CD14-positive monocyte (primary cell): ENCODE results near the gene CDKN2B-AS1. TPM values are rescaled to one million over a fixed set of nuclear protein-coding genes. Genes with fewer than 3 reads are reported as not detected.

Experiments used
- DNase-seq, 3 donors: peaks; one replicate each; pipeline ENCODE4 v3.0.0-alpha.2; 2011 to 2022
- H2AFZ ChIP-seq: 2 replicates; pipeline ENCODE4 v1.6.0; 2012; ENCODE audit warnings: mild to moderate bottlenecking, low read depth, low read length, inconsistent platforms; ENCODE audit not compliant: insufficient read depth, poor library complexity, severe bottlenecking
- H3K27ac ChIP-seq, 2 donors: 1 replicate in 1 of 2; 2 replicates in 1 of 2; pipeline ENCODE4 v1.5.1; 2012 to 2013; ENCODE audit warnings: low read length in 2 of 2, control low read depth in 1 of 2, inconsistent platforms in 1 of 2, low read depth in 1 of 2, mild to moderate bottlenecking in 1 of 2
- H3K27me3 ChIP-seq, 2 donors: one replicate each; pipeline versions ENCODE4 v1.6.0 to v1.6.1; 2011 to 2013; ENCODE audit warnings: low read length in 2 of 2; ENCODE audit not compliant: control insufficient read depth in 2 of 2, insufficient read depth in 2 of 2
- H3K36me3 ChIP-seq, 2 donors: replicated peaks in 1 of 2; 1 replicate in 1 of 2; 2 replicates in 1 of 2; pipeline versions ENCODE4 v1.5.1 to v1.6.1; 2012 to 2013; ENCODE audit warnings: low read length in 2 of 2, control low read depth in 1 of 2, inconsistent platforms in 1 of 2, mild to moderate bottlenecking in 1 of 2; ENCODE audit not compliant: insufficient read depth in 2 of 2, control insufficient read depth in 1 of 2
- H3K4me1 ChIP-seq, 2 donors: 1 replicate in 1 of 2; 2 replicates in 1 of 2; pipeline versions ENCODE4 v1.5.1 to v1.6.1; 2012 to 2013; ENCODE audit warnings: low read length in 2 of 2, control low read depth in 1 of 2, inconsistent platforms in 1 of 2, mild to moderate bottlenecking in 1 of 2, moderate library complexity in 1 of 2; ENCODE audit not compliant: insufficient read depth in 2 of 2, control insufficient read depth in 1 of 2
- H3K4me2 ChIP-seq: replicated peaks from 2 replicates; pipeline ENCODE3; 2012; ENCODE audit warnings: low read length, moderate library complexity, mild to moderate bottlenecking; ENCODE audit not compliant: poor library complexity, severe bottlenecking; ENCODE audit errors: extremely low read depth
- H3K4me3 ChIP-seq, 3 experiments: fragments of 200-600 bp in 1 of 3; sonication (generic) in 1 of 3; replicated peaks in 1 of 3; 1 replicate in 2 of 3; 2 replicates in 1 of 3; pipeline ENCODE4 v1.5.1; 2011 to 2013; ENCODE audit warnings: low read length in 3 of 3, mild to moderate bottlenecking in 3 of 3, control low read depth in 2 of 3, low read depth in 2 of 3, inconsistent platforms in 1 of 3, moderate library complexity in 1 of 3
- H3K79me2 ChIP-seq: 2 replicates; pipeline ENCODE4 v1.6.0; 2012; ENCODE audit warnings: mild to moderate bottlenecking, control low read depth, inconsistent platforms, low read length, moderate library complexity; ENCODE audit not compliant: insufficient read depth
- H3K9ac ChIP-seq: 2 replicates; pipeline ENCODE4 v1.6.0; 2017; ENCODE audit warnings: low read length, mild to moderate bottlenecking; ENCODE audit not compliant: insufficient read depth, poor library complexity, severe bottlenecking
- H3K9me3 ChIP-seq, 2 donors: replicated peaks in 1 of 2; 1 replicate in 1 of 2; 2 replicates in 1 of 2; pipeline versions ENCODE4 v1.5.1 to v1.6.1; 2012 to 2013; ENCODE audit warnings: low read length in 2 of 2, control low read depth in 1 of 2; ENCODE audit not compliant: control insufficient read depth in 1 of 2, insufficient read depth in 1 of 2
- H4K20me1 ChIP-seq: 2 replicates; pipeline ENCODE4 v1.6.0; 2012; ENCODE audit warnings: mild to moderate bottlenecking, low read length, control low read depth, moderate library complexity; ENCODE audit not compliant: insufficient read depth
- H3K27ac Mint-ChIP-seq, 7 donors: one replicate each; pipeline ENCODE4 v1.8.0; 2020; ENCODE audit warnings: mild to moderate bottlenecking in 7 of 7, mixed read lengths in 7 of 7, moderate library complexity in 6 of 7, inconsistent platforms in 2 of 7
- H3K27me3 Mint-ChIP-seq, 3 donors: one replicate each; pipeline ENCODE4 v1.8.0; 2021 to 2022; ENCODE audit warnings: low read depth in 3 of 3, mild to moderate bottlenecking in 3 of 3, mixed read lengths in 3 of 3, moderate library complexity in 3 of 3, inconsistent platforms in 1 of 3
- H3K36me3 Mint-ChIP-seq, 2 donors: one replicate each; pipeline ENCODE4 v1.8.0; 2020; ENCODE audit warnings: mixed read lengths in 2 of 2, inconsistent platforms in 1 of 2, mild to moderate bottlenecking in 1 of 2
- H3K4me1 Mint-ChIP-seq: one replicate; pipeline ENCODE4 v1.8.0; 2020; ENCODE audit warnings: mild to moderate bottlenecking, mixed read lengths
- H3K4me3 Mint-ChIP-seq, 2 donors: one replicate each; pipeline ENCODE4 v1.8.0; 2020; ENCODE audit warnings: mild to moderate bottlenecking in 2 of 2, mixed read lengths in 2 of 2, moderate library complexity in 1 of 2
- H3K9me3 Mint-ChIP-seq, 7 donors: one replicate each; pipeline ENCODE4 v1.8.0; 2020 to 2022; ENCODE audit warnings: mixed read lengths in 7 of 7, mild to moderate bottlenecking in 6 of 7, moderate library complexity in 6 of 7, inconsistent platforms in 2 of 7
- CTCF ChIP-seq: fragments of 200-600 bp; IDR thresholded peaks from one replicate; pipeline ENCODE4 v1.8.0; 2022; ENCODE audit warnings: antibody characterized with exemption, mild to moderate bottlenecking
- WGBS: methylation state at CpG from one replicate; pipeline ENCODE4 v1.1.5; 2013; ENCODE audit warnings: missing lambda C conversion rate; ENCODE audit not compliant: insufficient coverage; 5-methylcytosine and 5-hydroxymethylcytosine counted together
- intact Hi-C, 2 donors: fragments of 100-400 bp; cut with micrococcal nuclease; formaldehyde crosslinking; loops; one replicate each; pipeline versions ENCODE4 v1.15.0 to v1.15.1; 2023
- polyA plus RNA-seq, 3 donors: library from polyadenylated mRNA; depleted of rRNA in 1 of 3; unstranded in 2 of 3; stranded (reverse) in 1 of 3; fragments of 300-500 nt in 2 of 3; fragments of >200 nt in 1 of 3; fragmentation: Illumina TruSeq in 2 of 3; gene quantifications; 1 replicate in 2 of 3; 2 replicates in 1 of 3; pipeline ENCODE4 v1.2.3, GENCODE V29; 2012 to 2021

CDKN2B-AS1 gene
- polyA plus RNA-seq, 3 donors: 0.35 to 0.55 (median 0.50) TPM

GRCh38 chr9:22084336-22085035 lies 89.9 kb downstream of the CDKN2B-AS1 start:
- Histone ChIP-seq H3K79me2 (no peaks in the 10 kb centered on the region), H3K36me3 (no peaks in the 10 kb centered on the region), H2AFZ (no peak overlapping the region), H3K4me3 (no peak overlapping the region), H4K20me1 (no peaks in the 10 kb centered on the region), H3K9me3 (no peaks in the 10 kb centered on the region), H3K27me3 (peaks cover 10 to 15% of the 10 kb centered on the region in 2 donors), H3K9ac (no peak overlapping the region), H3K4me1 (no peaks in the 10 kb centered on the region), H3K27ac (no peak overlapping the region), H3K4me2 (no peak overlapping the region)
- Mint-ChIP-seq H3K9me3 (peaks cover 0 to 3% (median 0%) of the 10 kb centered on the region in 7 donors), H3K4me1 (no peaks in the 10 kb centered on the region), H3K27me3 (peaks cover 11 to 33% (median 24%) of the 10 kb centered on the region in 3 donors), H3K27ac (no peak overlapping the region), H3K36me3 (no peaks in the 10 kb centered on the region), H3K4me3 (no peak overlapping the region)
- no peak for TF ChIP-seq CTCF
- no CpG with 5 or more reads among the region's 2 CpGs for WGBS
- no peak for DNase-seq
- intact Hi-C loops: no loop called here

GRCh38 chr9:22088053-22088716 lies 93.6 kb downstream of the CDKN2B-AS1 start:
- WGBS: no CpG with 5 or more reads among the region's 5 CpGs
- H3K4me1 ChIP-seq: no peaks in the 10 kb centered on the region
- no peak overlapping the region for H3K4me3 ChIP-seq
- intact Hi-C loops: no loop called here
- no peak for DNase-seq
- H2AFZ ChIP-seq: no peak overlapping the region
- H4K20me1 ChIP-seq: no peaks in the 10 kb centered on the region
- no peaks in the 10 kb centered on the region for H3K36me3 ChIP-seq
- H3K9me3 ChIP-seq: no peaks in the 10 kb centered on the region
- H3K4me1 Mint-ChIP-seq: no peaks in the 10 kb centered on the region
- no peak for TF ChIP-seq CTCF
- no peaks in the 10 kb centered on the region for H3K36me3 Mint-ChIP-seq
- H3K9ac ChIP-seq: no peak overlapping the region
- no peak overlapping the region for H3K4me3 Mint-ChIP-seq
- peaks cover 6 to 9% of the 10 kb centered on the region in 2 donors for H3K27me3 ChIP-seq
- peaks cover 10 to 26% (median 25%) of the 10 kb centered on the region in 3 donors for H3K27me3 Mint-ChIP-seq
- peaks cover 0 to 6% (median 2%) of the 10 kb centered on the region in 7 donors for H3K9me3 Mint-ChIP-seq
- no peak overlapping the region for H3K27ac Mint-ChIP-seq
- no peak overlapping the region for H3K27ac ChIP-seq
- H3K79me2 ChIP-seq: no peaks in the 10 kb centered on the region
- no peak overlapping the region for H3K4me2 ChIP-seq
